Stimulated activated CD8-positive, alpha-beta memory T cell treated with anti-CD3 and anti-CD28 coated beads, Interleukin-2, amount 100 ng/mL, for 1 hour (primary cell): ENCODE measurements around the gene IBSP.

Source experiments
- DNase-seq, 2 donors: peaks; one replicate each; pipeline ENCODE4 v3.0.0-alpha.2; 2020; ENCODE audit warnings: low read depth in 2 of 2

Gene IBSP

GRCh38 chr4:87799301-87800113, at the start of gene IBSP:
IBSP (plus strand) TSS chr4:87799554; CDS start chr4:87802362, 2,808 bp downstream.
- no peak for DNase-seq

DNA sequence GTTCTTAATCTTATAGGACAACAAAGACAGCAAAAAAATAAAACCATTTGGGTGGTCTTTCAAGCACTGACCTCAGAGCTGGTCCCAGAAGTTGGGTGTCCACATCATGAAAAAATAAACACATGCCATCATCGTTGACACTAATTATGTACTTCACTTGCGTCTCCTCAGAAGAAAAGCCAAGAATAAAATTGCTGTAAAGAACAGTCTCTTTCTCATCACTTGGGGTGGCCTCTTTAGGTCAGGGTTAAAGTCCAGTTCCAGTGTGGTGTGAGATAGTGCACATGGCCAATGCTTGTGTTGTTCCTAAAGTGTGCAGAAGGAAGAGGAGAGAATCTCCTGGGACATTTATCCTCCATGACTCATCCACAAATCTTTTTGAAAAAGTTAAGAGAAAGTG, 49.5 kb upstream of the IBSP start:
- no peak for DNase-seq

GRCh38 chr4:87758270-87758669, 41.1 kb upstream of the IBSP start:
- no peak for DNase-seq

DNA sequence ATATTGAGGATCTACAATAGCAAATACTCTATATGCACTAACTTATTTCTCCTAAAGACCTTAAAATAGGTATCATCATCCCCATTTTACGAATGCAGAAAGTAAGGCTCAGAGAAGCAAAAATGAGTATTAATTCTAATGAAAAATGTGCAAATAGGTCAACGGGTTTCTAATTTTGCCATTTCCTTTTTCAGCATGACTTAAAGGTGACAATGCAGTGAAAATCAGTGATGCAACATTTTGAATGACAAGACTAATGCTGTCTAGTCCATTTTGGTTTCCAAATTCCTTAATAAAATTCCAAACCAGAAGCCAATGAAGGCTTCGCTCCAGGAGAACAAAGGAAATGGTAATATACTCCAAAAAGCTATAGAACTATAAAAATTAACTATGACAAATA, 37.0 kb upstream of the IBSP start:
- no peak for DNase-seq

DNA sequence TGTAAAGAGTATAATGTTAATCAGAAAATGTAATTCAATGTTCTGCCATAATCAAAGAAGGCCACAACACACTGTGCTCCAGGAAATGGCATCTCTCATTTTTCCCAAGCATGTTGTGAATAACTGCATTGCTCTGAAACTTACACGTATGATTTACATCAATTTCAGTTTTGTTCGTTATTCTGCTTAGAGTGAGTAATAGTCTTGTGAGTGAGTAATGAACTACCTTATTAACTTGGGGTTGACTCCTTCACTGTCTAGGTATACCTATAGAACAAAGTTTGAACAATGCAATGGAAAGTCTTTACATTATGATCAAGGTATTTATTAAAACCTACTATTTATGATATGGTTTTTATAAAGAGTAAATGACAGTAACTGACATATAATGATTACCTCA, 17.8 kb upstream of the IBSP start:
- DNase-seq, result no peak

GRCh38 chr4:87783781-87784180, 15.6 kb upstream of the IBSP start:
- no peak for DNase-seq

- no peak for DNase-seq
These were observed 13.4 kb upstream of the IBSP start for GRCh38 chr4:87785731-87786509.

DNA sequence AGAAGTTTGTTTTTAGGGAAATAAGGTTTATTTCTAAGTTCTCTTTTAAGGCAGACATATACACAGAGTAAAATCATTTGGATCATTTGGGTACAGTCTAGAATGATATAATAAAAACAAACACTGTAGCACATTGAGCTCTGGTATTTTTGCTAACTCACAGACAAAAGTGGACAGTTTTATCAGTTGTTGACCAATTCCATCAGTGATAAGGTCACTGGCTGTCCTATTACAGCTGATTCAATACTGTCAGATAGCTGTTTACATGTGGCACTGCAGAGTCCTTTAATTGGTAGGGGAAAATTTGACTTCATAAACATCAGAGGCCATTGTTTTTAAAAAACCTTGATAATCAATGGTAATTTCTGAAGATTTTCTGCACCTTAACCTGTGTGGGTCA, 3.5 kb downstream of the IBSP start:
- DNase-seq, result no peak

GRCh38 chr4:87803421-87803820, 4.1 kb downstream of the IBSP start:
- DNase-seq, result no peak

DNA sequence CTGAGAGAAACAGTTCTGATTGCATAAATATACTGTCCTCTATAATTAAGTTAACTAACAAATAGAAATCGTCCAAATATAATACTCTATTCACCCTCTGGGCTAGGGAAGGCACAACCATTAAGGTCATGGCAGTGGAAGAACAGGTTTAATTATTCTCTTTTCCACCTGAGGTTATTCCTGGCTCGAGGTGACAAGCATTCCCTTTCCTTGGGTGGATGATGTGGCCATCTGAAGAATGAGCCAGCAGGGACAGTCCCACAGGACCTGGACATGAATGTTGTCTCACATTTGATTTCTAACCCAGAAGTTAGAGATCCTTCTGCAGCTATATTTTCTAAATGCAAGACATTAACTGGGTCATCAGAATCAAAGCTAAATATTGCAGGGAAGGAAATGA, 5.5 kb downstream of the IBSP start:
- no peak for DNase-seq

GRCh38 chr4:87805971-87806370, 6.6 kb downstream of the IBSP start:
- no peak for DNase-seq

GRCh38 chr4:87806520-87806919, 7.2 kb downstream of the IBSP start:
- DNase-seq, result no peak

GRCh38 chr4:87807402-87807801, 8.0 kb downstream of the IBSP start:
- DNase-seq, result no peak

DNA sequence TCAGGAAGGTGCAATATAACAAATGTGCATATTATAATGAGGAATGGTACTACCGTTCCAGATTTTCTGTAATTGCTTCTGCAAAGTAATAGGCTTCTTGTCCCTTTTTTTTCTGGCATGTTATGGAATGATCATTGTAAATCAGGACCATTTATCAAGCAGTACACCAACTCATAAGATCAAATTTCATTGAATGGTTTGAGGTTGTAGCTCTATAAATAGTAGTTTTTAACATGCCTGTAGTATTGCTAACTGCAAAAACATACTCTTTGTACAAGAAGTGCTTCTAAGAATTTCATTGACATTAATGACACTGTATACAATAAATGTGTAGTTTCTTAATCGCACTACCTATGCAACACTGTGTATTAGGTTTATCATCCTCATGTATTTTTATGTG, 12.6 kb downstream of the IBSP start:
- DNase-seq, result no peak

DNA sequence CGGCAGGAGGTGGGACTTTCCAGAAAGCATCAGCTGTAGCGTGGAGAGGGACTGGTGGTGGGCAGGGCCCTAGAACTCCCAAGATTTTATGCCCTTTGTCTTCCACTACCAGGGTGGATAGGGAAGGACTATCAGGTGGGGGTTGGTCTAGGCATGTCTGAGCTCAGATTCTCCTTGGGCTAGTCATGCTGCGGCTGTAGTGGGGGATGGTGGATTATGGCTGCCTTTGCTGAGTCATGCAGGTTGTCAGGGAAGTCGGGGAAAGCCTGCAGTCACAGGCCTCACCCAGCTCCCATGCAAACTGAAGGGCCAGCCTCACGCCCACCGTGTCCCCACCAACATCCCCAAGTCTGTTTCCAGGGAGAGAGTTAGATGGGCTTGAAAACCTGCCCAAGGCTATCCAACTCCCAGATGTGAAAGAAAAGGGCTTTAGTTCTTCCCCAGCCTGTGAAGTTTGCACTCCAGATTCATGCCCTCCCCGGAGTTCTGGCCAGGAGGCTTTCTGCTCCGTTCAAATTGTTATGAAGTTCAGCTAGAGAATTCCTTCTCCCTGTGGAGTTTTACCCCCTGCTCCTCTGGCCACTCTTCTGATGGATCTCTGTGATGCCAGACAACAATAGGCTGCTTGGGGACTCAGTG, 20.0 kb downstream of the IBSP start:
- no peak for DNase-seq

- no peak for DNase-seq
These were observed 23.8 kb downstream of the IBSP start for GRCh38 chr4:87823200-87823599.

DNA sequence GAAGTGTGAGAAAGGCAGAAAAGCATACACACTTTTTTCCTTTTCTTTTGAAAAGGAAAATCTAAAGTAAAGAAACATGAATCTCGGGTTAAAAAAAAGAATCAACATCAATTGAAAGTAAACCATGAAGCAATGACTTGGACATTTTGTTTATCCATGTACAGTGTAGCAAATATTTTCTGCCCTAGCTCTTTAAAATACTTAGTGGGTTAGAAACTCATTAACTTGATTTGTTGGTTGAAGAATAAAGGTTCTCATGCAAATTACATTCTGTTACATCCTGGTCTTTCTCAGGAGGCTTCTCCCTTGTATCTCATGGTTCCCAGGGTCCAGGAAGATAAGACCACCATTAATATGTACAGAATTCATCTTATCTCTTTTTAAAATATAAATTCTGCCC, 24.4 kb downstream of the IBSP start:
- no peak for DNase-seq

DNA sequence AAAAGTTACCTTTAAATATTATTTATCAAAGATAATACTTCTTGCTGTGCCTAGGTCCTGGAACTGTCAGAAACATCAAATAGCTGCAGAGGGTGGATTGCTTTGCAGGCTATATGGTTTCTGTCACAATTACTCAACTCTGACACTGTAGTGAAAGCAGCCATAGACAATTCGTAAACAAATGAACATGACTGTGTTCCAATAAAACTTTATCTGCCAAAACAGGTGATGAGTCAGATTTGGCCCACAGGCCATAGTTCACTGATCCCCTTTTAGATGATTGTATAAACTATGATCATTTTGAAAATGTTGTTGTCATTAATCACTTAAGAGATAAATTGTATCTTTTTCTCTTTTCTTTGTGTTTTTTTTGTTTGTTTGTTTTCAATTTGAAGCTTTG, 25.0 kb downstream of the IBSP start:
- no peak for DNase-seq

GRCh38 chr4:87832669-87833068, 33.3 kb downstream of the IBSP start, which contains the start of gene MEPE:
MEPE (plus strand) TSS chr4:87832969; CDS start chr4:87834715, 1,746 bp downstream.
- DNase-seq, result no peak

DNA sequence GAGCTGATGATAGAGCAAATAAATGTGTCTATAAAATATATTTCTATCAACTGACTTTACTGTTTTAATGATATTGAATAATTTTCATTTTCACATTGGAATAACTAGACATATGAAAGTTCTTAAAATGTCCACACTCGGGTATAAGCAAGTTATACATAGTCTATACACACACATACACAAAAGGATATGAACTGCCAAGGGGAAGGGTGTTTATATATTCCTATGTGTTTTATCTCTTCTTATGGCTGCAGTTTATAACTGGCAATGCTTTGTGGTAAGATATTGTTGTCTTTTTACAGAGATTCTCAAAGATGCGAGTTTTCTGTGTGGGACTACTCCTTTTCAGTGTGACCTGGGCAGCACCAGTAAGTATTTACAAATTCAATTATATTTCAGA, 35.0 kb downstream of the IBSP start:
- no peak for DNase-seq

DNA sequence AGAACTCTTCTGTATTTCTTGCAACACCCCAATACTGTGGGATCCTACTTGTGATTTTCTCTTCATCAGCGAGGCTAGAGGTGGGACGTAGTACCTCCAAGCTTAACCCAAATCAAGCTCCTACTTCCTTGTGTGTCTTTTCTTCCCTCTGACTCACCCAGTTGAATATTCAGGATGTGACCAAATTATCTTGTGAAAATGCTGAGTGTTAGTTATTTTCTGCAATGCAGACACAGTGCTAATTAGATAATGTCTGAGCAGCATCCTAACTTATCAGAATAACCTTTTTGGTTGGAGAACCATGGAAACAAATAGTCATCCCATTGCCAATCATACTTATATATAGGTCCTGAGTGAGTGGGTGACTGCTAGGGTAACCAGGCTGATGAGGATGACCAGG, 35.8 kb downstream of the IBSP start:
- no peak for DNase-seq

- DNase-seq, result no peak
These were observed 36.4 kb downstream of the IBSP start for GRCh38 chr4:87835743-87836142.

GRCh38 chr4:87838205-87838604, 38.9 kb downstream of the IBSP start:
- no peak for DNase-seq
